OCI-LY7 (cell line): ENCODE measurements around the gene SHLD1. TPM values are rescaled to one million over a fixed set of nuclear protein-coding genes. Genes with fewer than 3 reads are reported as not detected.

Experiments
- BruUV-seq: library from RNA; stranded (reverse); fragments of 400-500 nt; replicated peaks from 2 replicates; lab custom pipeline; 2021; lab: Mats Ljungman, UMichigan
- CTCF ChIA-PET: fragments of 300-600 bp; sonication (Branson Sonifier 250); formaldehyde crosslinking; loops from one replicate; lab custom pipeline; 2022; ENCODE audit warnings: antibody characterized with exemption; ENCODE audit not compliant: unreplicated experiment; lab: Charles Lee
- POLR2A ChIA-PET: fragments of 300-600 bp; sonication (Branson Sonifier 250); formaldehyde crosslinking; loops from one replicate; lab custom pipeline; 2022; ENCODE audit warnings: antibody characterized with exemption; lab: Charles Lee
- DNase-seq: peaks from one replicate; pipeline ENCODE4 v3.0.0-alpha.2; 2015; ENCODE audit warnings: low spot score
- H2AFZ ChIP-seq: fragments of 200-600 bp; sonication (generic), shearing (Covaris generic); 2 replicates; pipeline ENCODE4 v1.6.1; 2014; ENCODE audit warnings: mild to moderate bottlenecking, antibody characterized with exemption, low read length, moderate library complexity
- H3K27ac ChIP-seq: fragments of 200-600 bp; sonication (generic); 2 replicates; pipeline ENCODE4 v1.5.1; 2014; ENCODE audit warnings: mixed run types, low read depth, mild to moderate bottlenecking, moderate library complexity, low read length, inconsistent platforms; ENCODE audit not compliant: poor library complexity, severe bottlenecking
- H3K36me3 ChIP-seq: fragments of 200-600 bp; sonication (generic); 2 replicates; pipeline ENCODE4 v1.6.1; 2014; ENCODE audit warnings: mild to moderate bottlenecking, antibody characterized with exemption, low read length, moderate library complexity, mixed read lengths; ENCODE audit not compliant: insufficient read depth
- H3K4me1 ChIP-seq: fragments of 200-600 bp; sonication (generic); 2 replicates; pipeline ENCODE4 v1.5.1; 2014; ENCODE audit warnings: mild to moderate bottlenecking, low read length; ENCODE audit not compliant: insufficient read depth, poor library complexity, severe bottlenecking
- H3K4me2 ChIP-seq: fragments of 200-600 bp; sonication (generic); 2 replicates; pipeline ENCODE4 v1.6.1; 2014; ENCODE audit warnings: mild to moderate bottlenecking, low read length
- H3K4me3 ChIP-seq: fragments of 200-600 bp; sonication (generic); 2 replicates; pipeline ENCODE4 v1.5.1; 2014; ENCODE audit warnings: mild to moderate bottlenecking, low read depth, low read length; ENCODE audit not compliant: poor library complexity, severe bottlenecking
- H3K79me2 ChIP-seq: fragments of 200-600 bp; sonication (generic); 2 replicates; pipeline ENCODE4 v1.6.1; 2016; ENCODE audit warnings: low read depth, mild to moderate bottlenecking, low read length, moderate library complexity, mixed read lengths; ENCODE audit not compliant: insufficient read depth
- H3K9me2 ChIP-seq: fragments of 200-600 bp; sonication (generic); 2 replicates; pipeline ENCODE4 v1.6.1; 2016; ENCODE audit warnings: mild to moderate bottlenecking, low read length, mixed read lengths; ENCODE audit not compliant: insufficient read depth
- H3K9me3 ChIP-seq: fragments of 200-600 bp; sonication (generic); 2 replicates; pipeline ENCODE4 v1.6.1; 2014; ENCODE audit warnings: mild to moderate bottlenecking, mixed run types, low read length, mixed read lengths
- H4K20me1 ChIP-seq: fragments of 200-600 bp; sonication (generic); 2 replicates; pipeline ENCODE4 v1.6.1; 2014; ENCODE audit warnings: mild to moderate bottlenecking, antibody characterized with exemption, low read length, moderate library complexity, mixed read lengths; ENCODE audit not compliant: insufficient read depth
- CTCF ChIP-seq: fragments of 200-600 bp; sonication (generic); conservative IDR thresholded peaks from 2 replicates; pipeline ENCODE4 v1.5.1; 2014; ENCODE audit warnings: mild to moderate bottlenecking, antibody characterized with exemption, low read length, moderate library complexity, mixed read lengths
- EZH2phosphoT487 ChIP-seq: fragments of 200-600 bp; sonication (generic); IDR thresholded peaks from 2 replicates; pipeline ENCODE4 v1.6.1; 2018; ENCODE audit warnings: low read depth, borderline replicate concordance, mild to moderate bottlenecking, mixed run types, antibody characterized with exemption, low read length, moderate library complexity, mixed read lengths
- intact Hi-C: fragments of 100-400 bp; cut with micrococcal nuclease; formaldehyde crosslinking; loops from one replicate; pipeline ENCODE4 v1.10.0; 2022; ENCODE audit not compliant: unreplicated experiment
- total RNA-seq, 2 experiments: library from RNA; depleted of rRNA in 1 of 2; stranded (reverse); fragments of >200 nt in 1 of 2; shearing (Covaris generic) in 1 of 2; gene quantifications; 2 replicates each; pipeline ENCODE4 v1.2.3, GENCODE V29; 2014 to 2022

The SHLD1 gene
- total RNA-seq, 2 experiments from 2014 or later, result 19.4 to 31.2 TPM

DNA sequence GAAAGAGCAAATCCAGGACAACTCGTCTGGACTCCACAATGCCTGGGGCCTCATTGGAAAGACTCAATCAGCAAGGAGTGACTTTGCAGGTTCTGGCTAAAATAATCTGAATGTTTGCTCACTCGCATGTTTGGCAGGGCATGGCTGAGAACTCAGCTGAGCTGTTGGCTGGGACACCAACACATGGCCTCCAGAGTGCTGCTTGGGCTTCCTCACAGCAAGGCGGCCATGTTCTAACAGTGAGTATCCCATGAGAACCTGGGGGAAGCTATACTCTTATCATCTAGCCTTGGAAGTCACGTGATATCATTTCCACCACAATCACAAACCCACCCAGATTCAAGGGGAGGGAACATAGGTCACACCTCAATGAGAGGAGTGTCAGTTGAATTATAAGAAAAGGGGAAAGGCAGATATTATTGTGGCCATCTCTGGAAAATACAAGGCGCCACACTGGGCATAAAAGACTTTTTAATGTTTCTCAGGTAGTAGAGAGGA lies 23.1 kb upstream of the SHLD1 start:
- no peak overlapping the region for H3K4me2 ChIP-seq
- TF ChIP-seq EZH2phosphoT487 (no peak), CTCF (no peak)
- ChIA-PET CTCF (no interaction called here), POLR2A (interaction anchor here (1.2 kb wide), 1 partner anchor 23 kb away, joined by 5 read pairs; no protein-coding TSS in a partner anchor)
- H3K36me3 ChIP-seq, result no peaks in the 10 kb centered on the region
- H2AFZ ChIP-seq, result 0 out of 2 replicates have a peak overlapping the region, but pooled peaks have one; percentile 13
- no peak overlapping the region for H3K27ac ChIP-seq
- DNase-seq, result no peak
- H4K20me1 ChIP-seq, result no peaks in the 10 kb centered on the region
- peaks cover 12% of the 10 kb centered on the region for H3K4me1 ChIP-seq
- no peak overlapping the region for H3K4me3 ChIP-seq
- BruUV-seq, result no TSS peak
- H3K9me2 ChIP-seq, result no peaks in the 10 kb centered on the region
- H3K9me3 ChIP-seq, result no peaks in the 10 kb centered on the region; the same call in 1 of the 2 replicates
- intact Hi-C loops, result no loop called here
- H3K79me2 ChIP-seq, result no peaks in the 10 kb centered on the region

- POLR2A ChIA-PET, result interaction anchor here (0.6 kb wide), 2 partner anchors 34 to 60 kb away, joined by 3 to 6 read pairs; no protein-coding TSS in a partner anchor
- BruUV-seq, result no TSS peak
- no peak overlapping the region for H3K4me2 ChIP-seq
Measured at GRCh38 chr20:5729348-5729747, 20.9 kb upstream of the SHLD1 start.

More at GRCh38 chr20:5729348-5729747, 20.9 kb upstream of the SHLD1 start:
- no peak overlapping the region for H3K27ac ChIP-seq
- H3K4me3 ChIP-seq, result no peak overlapping the region
- no peaks in the 10 kb centered on the region; the same call in 1 of the 2 replicates for H3K9me3 ChIP-seq
- H3K9me2 ChIP-seq, result no peaks in the 10 kb centered on the region
- no peaks in the 10 kb centered on the region for H4K20me1 ChIP-seq
- CTCF ChIA-PET, result interaction anchor here (0.6 kb wide), 1 partner anchor 11 kb away, joined by 5 read pairs; no protein-coding TSS in a partner anchor
- no peaks in the 10 kb centered on the region for H3K36me3 ChIP-seq
- H3K79me2 ChIP-seq, result no peaks in the 10 kb centered on the region
- H3K4me1 ChIP-seq, result peaks cover 13% of the 10 kb centered on the region
- TF ChIP-seq CTCF (no peak), EZH2phosphoT487 (no peak)
- intact Hi-C loops, result no loop called here
- H2AFZ ChIP-seq, result no peak overlapping the region
- no peak for DNase-seq
